Naive thymus-derived CD8-positive, alpha-beta T cell (primary cell): ENCODE results near the gene SMCHD1. TPM values are rescaled to one million over a fixed set of nuclear protein-coding genes. Genes with fewer than 3 reads are reported as not detected.
"Not testable (repeated sequence)": the region's sequence is repeated elsewhere in the genome, so short reads cannot be mapped to it uniquely, and the experiment has no call there.

Experiments used
- ATAC-seq, 2 donors: fragments of 150-1000 bp; cut with Tn5 transposase in 1 of 2; sonication (Bioruptor Pico), chemical (Tn5 transposase) in 1 of 2; 1 replicate in 1 of 2; 2 replicates in 1 of 2; pipeline ENCODE4 v1.10.0; 2021; ENCODE audit warnings: mild to moderate bottlenecking in 2 of 2, moderate library complexity in 2 of 2
- POLR2A ChIA-PET: fragments of 350-600 bp; sonication (Branson Sonifier 250); formaldehyde crosslinking; loops from one replicate; lab custom pipeline; 2021; ENCODE audit warnings: antibody characterized with exemption; lab: Charles Lee
- DNase-seq, 10 donors: peaks; one replicate each; pipeline versions ENCODE4 v3.0.0 to v3.0.0-alpha.2; 2020 to 2022
- H3K27ac Mint-ChIP-seq, 10 donors: one replicate each; pipeline ENCODE4 v1.8.0; 2020 to 2022; ENCODE audit warnings: mild to moderate bottlenecking in 10 of 10, mixed read lengths in 10 of 10, moderate library complexity in 4 of 10, inconsistent platforms in 1 of 10
- H3K27me3 Mint-ChIP-seq, 5 donors: one replicate each; pipeline ENCODE4 v1.8.0; 2021 to 2022; ENCODE audit warnings: mixed read lengths in 5 of 5
- H3K36me3 Mint-ChIP-seq, 3 donors: one replicate each; pipeline ENCODE4 v1.8.0; 2020 to 2022; ENCODE audit warnings: mixed read lengths in 3 of 3, mild to moderate bottlenecking in 2 of 3, inconsistent platforms in 1 of 3
- H3K4me1 Mint-ChIP-seq, 4 donors: one replicate each; pipeline ENCODE4 v1.8.0; 2021 to 2022; ENCODE audit warnings: mixed read lengths in 4 of 4
- H3K4me3 Mint-ChIP-seq, 10 donors: one replicate each; pipeline ENCODE4 v1.8.0; 2020 to 2022; ENCODE audit warnings: mild to moderate bottlenecking in 10 of 10, mixed read lengths in 10 of 10, moderate library complexity in 6 of 10, inconsistent platforms in 1 of 10
- H3K9me3 Mint-ChIP-seq, 9 donors: one replicate each; pipeline ENCODE4 v1.8.0; 2020 to 2022; ENCODE audit warnings: mixed read lengths in 9 of 9, mild to moderate bottlenecking in 3 of 9, inconsistent platforms in 1 of 9, moderate library complexity in 1 of 9
- polyA plus RNA-seq, 3 donors: library from polyadenylated mRNA; unstranded; fragments of 300-500 nt; fragmentation: Illumina TruSeq; gene quantifications; one replicate each; pipeline ENCODE4 v1.2.3, GENCODE V29; 2021
- total RNA-seq, 8 experiments: library from RNA in 2 of 8; stranded (reverse) in 2 of 8; gene quantifications; one replicate each; pipeline ENCODE4 v1.2.3 and lab custom pipeline; 2021 to 2026

The SMCHD1 gene
- total and polyA plus RNA-seq, 5 experiments from 2014 or later, result 27.7 to 215 (median 33.7) TPM

DNA sequence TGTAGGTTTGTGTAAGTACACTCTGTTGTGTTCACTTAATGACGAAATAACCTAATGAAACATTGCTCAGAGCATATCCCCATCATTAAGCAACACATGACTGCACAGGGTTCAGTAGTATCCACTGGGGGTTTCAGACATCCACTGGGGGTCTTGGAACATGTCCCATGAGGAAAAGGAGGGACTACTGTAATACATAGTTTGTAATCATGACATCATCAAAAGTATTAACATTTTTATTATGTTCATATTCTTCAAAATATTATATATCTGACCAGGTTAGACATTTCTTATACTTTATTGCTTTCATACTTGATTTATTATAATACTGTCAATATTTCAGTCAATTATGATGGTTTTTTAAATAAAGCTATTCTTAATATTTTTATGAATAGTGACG is 136.9 kb downstream of the SMCHD1 start:
- no peak for DNase-seq
- POLR2A ChIA-PET, result no interaction called here
- Mint-ChIP-seq H3K9me3 (no peaks in the 10 kb centered on the region), H3K4me3 (no peak overlapping the region), H3K4me1 (peaks cover 0 to 3% (median under 1%) of the 10 kb centered on the region in 4 donors), H3K27me3 (no peaks in the 10 kb centered on the region), H3K36me3 (peaks cover 8 to 74% (median 33%) of the 10 kb centered on the region in 3 donors), H3K27ac (peak overlapping the region in 3 of 10 donors; percentile 18 to 84 (median 23))
- ATAC-seq, result no peak

DNA sequence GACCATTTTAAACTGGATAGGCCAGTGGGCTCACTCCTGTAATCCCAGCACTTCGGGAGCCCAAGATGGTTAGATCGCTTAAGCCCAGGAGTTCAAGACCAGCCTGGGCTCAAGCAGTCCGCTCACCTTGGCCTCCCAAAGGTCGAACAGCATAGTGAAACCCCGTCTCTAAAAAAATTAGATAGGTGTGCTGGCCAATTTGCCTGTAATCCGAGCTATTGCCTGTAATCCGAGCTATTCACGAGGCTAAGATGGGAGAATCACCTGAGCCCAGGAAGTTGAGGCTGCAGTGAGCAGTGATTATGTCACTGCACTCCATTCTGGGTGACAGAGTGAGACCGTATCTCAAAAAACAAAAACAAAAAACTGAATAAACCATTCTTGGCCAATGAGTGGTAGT is 138.6 kb downstream of the SMCHD1 start:
- DNase-seq (no peak), ATAC-seq (no peak)
- no peak overlapping the region for H3K4me3 Mint-ChIP-seq
- H3K36me3 Mint-ChIP-seq, result peaks cover 8 to 76% (median 37%) of the 10 kb centered on the region in 3 donors
- H3K4me1 Mint-ChIP-seq, result peaks cover 0 to 8% (median 4%) of the 10 kb centered on the region in 4 donors
- H3K27ac Mint-ChIP-seq, result no peak overlapping the region
- H3K27me3 Mint-ChIP-seq, result no peaks in the 10 kb centered on the region
- H3K9me3 Mint-ChIP-seq, result no peaks in the 10 kb centered on the region
- POLR2A ChIA-PET, result no interaction called here

DNA sequence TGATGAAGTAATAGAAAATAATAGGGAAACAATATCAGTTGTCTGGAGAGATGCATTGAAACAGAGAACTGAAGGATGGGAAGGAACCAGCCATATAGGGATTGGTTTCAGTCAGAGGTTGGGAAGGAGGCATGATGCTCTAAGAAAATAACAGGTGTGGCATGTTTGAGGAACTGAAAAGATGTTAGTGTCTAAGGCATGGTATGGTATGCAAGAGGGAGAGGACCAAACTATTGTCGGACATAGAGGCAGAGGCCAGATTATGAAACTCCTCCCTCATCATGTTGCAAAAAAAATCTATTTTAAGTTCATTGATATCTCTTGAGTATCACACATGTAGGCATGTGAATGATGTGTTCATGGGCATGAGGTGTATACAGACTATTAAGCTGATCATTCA is 142.4 kb downstream of the SMCHD1 start:
- H3K9me3 Mint-ChIP-seq, result no peaks in the 10 kb centered on the region
- H3K27ac Mint-ChIP-seq, result peak overlapping the region in 6 of 10 donors; percentile 0 to 87 (median 46)
- H3K4me3 Mint-ChIP-seq, result no peak overlapping the region
- peaks cover 0 to 12% (median 6%) of the 10 kb centered on the region in 4 donors for H3K4me1 Mint-ChIP-seq
- ATAC-seq, result no peak
- H3K36me3 Mint-ChIP-seq, result peaks cover 8 to 83% (median 34%) of the 10 kb centered on the region in 3 donors
- no peak for DNase-seq
- POLR2A ChIA-PET, result no interaction called here
- H3K27me3 Mint-ChIP-seq, result no peaks in the 10 kb centered on the region

DNA sequence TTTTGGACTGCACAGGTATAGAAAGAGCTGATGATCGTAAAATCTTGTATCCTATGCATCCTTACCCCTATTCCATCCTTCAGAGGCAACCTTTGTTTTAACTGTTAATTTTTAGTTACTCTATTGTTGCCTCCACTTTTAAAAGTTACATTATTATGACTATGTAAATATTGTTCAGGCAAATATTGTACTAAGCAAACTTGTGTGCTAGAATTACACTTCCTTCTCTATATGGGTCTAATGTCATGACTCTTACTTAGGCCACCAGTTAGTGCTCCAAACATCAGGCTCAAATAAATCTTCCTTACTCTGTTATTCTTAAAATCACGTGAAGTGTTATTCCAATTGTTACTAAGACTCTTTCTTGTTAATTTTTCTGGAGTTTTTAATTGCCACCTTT is 143.8 kb downstream of the SMCHD1 start:
- Mint-ChIP-seq H3K27me3 (no peaks in the 10 kb centered on the region), H3K4me3 (no peak overlapping the region), H3K27ac (peak overlapping the region in 4 of 10 donors; percentile 10 to 39 (median 24)), H3K9me3 (no peaks in the 10 kb centered on the region), H3K4me1 (peaks cover 0 to 12% (median 6%) of the 10 kb centered on the region in 4 donors), H3K36me3 (peaks cover 8 to 84% (median 37%) of the 10 kb centered on the region in 3 donors)
- no peak for ATAC-seq
- DNase-seq, result no peak
- POLR2A ChIA-PET, result no interaction called here

DNA sequence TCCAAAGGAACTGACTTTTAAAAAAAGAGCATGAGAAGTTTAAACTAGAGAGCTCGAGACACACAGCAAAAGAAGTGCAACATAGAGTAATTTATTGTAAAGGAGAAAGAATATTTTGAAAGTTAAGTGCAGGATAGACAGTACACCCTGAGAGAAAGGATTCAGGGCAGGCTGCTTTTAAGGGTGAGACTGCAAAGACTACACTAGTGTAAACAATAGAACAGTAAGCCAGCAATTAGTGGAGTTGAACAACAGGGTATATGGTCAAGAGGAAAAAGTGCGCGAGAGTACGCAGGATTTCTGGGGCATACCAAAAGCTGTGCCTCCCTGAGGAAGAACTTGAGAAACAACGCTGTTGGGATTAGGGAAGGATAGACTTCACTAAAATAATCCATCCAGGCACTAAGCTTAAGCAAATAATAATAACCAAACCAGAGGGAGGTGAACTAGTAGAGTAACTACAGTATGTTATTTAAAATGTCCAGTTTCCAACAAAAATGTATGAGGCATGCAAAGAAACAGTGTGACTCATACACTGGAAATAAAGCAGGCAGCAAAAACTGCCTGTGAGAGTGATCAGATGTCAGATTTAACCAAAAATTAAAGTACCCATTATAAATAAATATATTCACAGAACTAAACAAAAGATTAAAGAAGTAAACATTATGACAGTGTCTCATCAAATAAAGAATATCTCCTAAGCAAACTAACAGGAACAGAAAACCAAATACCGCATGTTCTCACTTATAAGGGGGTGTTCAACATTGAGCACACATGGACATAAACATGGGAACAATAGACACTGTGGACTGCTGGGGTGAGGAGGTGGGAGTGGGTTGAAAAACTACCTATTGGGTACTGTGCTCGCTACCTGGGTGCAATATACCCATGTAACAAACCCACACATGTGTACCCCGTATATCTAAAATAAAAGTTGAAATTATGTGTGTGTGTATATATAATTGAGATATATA is 150.7 kb downstream of the SMCHD1 start:
- ATAC-seq, result no peak

DNA sequence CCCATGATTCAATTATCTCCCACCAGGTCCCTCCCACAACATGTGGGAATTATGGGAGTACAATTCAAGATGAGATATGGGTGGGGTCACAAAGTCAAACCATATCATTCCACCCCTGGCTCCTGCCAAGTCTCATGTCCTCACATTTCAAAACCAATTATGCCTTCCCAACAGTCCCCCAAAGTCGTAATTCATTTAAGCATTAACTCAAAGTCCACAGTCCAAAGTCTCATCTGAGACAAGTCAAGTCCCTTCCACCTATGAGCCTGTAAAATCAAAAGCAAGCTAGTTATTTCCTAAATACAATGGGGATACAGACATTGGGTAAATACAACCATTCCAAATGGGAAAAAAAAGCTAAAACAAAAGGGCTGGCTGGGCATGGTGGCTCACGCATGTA is 153.1 kb downstream of the SMCHD1 start:
- H3K27me3 Mint-ChIP-seq, H3K4me3 Mint-ChIP-seq, H3K4me1 Mint-ChIP-seq, POLR2A ChIA-PET, ATAC-seq, DNase-seq: not testable (repeated sequence)
- Mint-ChIP-seq H3K36me3 (peaks cover 13 to 35% (median 31%) of the 10 kb centered on the region in 3 donors), H3K9me3 (peaks cover 13 to 46% (median 38%) of the 10 kb centered on the region in 9 donors), H3K27ac (peak overlapping the region in 1 of 10 donors; percentile 87)

More for the DNA sequence above, 150.7 kb downstream of the SMCHD1 start:
- Mint-ChIP-seq H3K4me1 (peaks cover 0 to 7% (median 1%) of the 10 kb centered on the region in 4 donors), H3K9me3 (peaks cover 5 to 23% (median 20%) of the 10 kb centered on the region in 9 donors), H3K27ac (peak overlapping the region in 9 of 10 donors; percentile 1 to 77 (median 37)), H3K36me3 (peaks cover 15 to 29% (median 25%) of the 10 kb centered on the region in 3 donors), H3K27me3 (no peaks in the 10 kb centered on the region), H3K4me3 (no peak overlapping the region)
- no peak for DNase-seq
- POLR2A ChIA-PET, result no interaction called here

DNA sequence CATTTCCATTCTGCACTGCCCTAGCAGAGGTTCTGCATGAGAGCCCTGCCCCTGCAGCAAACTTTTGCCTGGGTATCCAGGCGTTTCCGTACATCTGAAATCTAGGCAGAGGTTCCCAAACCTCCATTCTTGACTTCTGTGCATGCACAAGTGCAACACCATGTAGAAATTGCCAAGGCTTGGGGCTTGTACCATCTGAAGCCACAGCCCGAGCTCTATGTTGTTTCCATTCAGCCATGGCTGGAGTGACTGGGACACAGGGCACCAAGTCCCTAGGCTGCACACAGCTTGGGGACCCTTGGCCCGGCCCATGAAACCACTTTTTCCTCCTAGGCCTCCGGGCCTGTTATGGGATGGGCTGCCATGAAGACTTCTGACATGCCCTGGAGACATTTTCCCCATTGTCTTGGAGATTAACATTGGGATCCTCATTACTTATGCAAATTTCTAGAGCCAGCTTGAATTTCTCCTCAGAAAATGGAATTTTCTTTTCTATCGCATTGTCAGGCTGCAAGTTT is 154.2 kb downstream of the SMCHD1 start:
- not testable (repeated sequence) for ATAC-seq, DNase-seq, H3K4me3 Mint-ChIP-seq, H3K27ac Mint-ChIP-seq, H3K27me3 Mint-ChIP-seq, H3K4me1 Mint-ChIP-seq
- Mint-ChIP-seq H3K36me3 (peaks cover 6 to 42% (median 25%) of the 10 kb centered on the region in 3 donors), H3K9me3 (peaks cover 16 to 57% (median 46%) of the 10 kb centered on the region in 9 donors)
- POLR2A ChIA-PET, result interaction anchor here (0.7 kb wide), 1 partner anchor 1955 kb away, joined by 3 read pairs; no protein-coding TSS in a partner anchor

DNA sequence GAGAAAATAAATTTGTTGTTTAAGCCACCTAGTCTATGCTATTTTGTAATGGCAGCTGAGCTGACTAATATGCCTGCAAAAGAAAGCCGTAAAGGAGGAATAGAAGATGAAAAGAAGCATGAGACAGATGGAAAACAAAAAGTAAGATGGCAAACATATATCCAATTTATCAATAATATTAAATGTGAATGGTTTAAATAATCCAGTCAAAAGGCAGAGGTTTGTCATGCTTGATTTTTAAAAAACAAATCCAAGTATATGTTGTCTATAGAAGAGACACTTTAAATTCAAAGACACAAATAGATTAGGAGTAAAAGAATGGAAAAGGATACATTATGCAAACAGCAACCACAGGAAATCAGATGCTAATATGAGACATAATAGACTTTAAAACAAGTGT is 155.9 kb downstream of the SMCHD1 start:
- H3K4me1 Mint-ChIP-seq, result no peaks in the 10 kb centered on the region
- H3K27me3 Mint-ChIP-seq, result no peaks in the 10 kb centered on the region
- DNase-seq (no peak), ATAC-seq (no peak)
- POLR2A ChIA-PET, result no interaction called here
- H3K27ac Mint-ChIP-seq, result no peak overlapping the region
- no peak overlapping the region for H3K4me3 Mint-ChIP-seq
- H3K36me3 Mint-ChIP-seq, result peaks cover 0 to 47% (median 25%) of the 10 kb centered on the region in 3 donors
- H3K9me3 Mint-ChIP-seq, result peaks cover 21 to 67% (median 46%) of the 10 kb centered on the region in 9 donors

DNA sequence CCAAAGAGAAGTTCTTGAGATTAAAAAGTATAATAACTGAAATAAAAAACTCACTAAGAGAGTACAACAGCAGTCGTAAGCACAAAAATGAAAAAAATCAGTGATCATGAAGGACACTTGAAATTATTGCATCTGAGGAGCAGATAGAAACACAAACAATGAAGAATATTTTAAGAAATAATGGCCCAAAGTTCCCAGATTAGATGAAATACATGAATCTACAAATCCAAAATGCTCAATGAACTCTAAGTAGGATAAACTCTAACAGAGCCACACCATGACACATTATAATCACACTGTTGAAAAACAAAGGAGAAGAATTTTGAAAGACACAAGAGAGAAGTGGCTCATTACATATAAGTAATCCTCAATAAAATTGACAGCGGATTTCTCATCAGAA is 159.4 kb downstream of the SMCHD1 start:
- DNase-seq (no peak), ATAC-seq (no peak)
- Mint-ChIP-seq H3K4me1 (no peaks in the 10 kb centered on the region), H3K4me3 (no peak overlapping the region), H3K27ac (no peak overlapping the region), H3K27me3 (no peaks in the 10 kb centered on the region), H3K36me3 (peaks cover 0 to 42% (median 28%) of the 10 kb centered on the region in 3 donors), H3K9me3 (peaks cover 21 to 79% (median 41%) of the 10 kb centered on the region in 9 donors)
- POLR2A ChIA-PET, result no interaction called here

DNA sequence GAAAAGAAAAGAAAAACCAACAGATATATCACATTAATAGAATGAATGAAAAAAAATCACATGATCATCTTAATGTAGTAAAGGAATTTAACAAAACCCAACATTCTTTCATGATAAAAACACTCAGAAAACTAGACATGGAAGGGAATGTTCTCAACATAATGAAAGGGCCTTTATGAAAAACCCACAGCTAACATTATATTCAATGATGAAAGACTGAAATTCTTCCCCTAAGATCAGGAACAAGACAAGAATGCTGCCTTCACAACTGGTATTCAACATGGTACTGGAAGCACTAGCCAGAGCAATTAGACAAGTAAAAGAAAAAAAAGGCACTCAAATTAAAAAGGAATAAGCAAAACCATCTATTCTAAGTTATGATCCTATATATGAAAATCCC is 162.8 kb downstream of the SMCHD1 start:
- POLR2A ChIA-PET, result no interaction called here
- peaks cover 0 to 2% (median 0%) of the 10 kb centered on the region in 4 donors for H3K4me1 Mint-ChIP-seq
- peaks cover 0 to 2% (median 0%) of the 10 kb centered on the region in 5 donors for H3K27me3 Mint-ChIP-seq
- H3K36me3 Mint-ChIP-seq, result peaks cover 0 to 15% (median 9%) of the 10 kb centered on the region in 3 donors
- DNase-seq, result no peak
- no peak overlapping the region for H3K4me3 Mint-ChIP-seq
- no peak overlapping the region for H3K27ac Mint-ChIP-seq
- H3K9me3 Mint-ChIP-seq, result peaks cover 10 to 47% (median 19%) of the 10 kb centered on the region in 9 donors
- no peak for ATAC-seq

DNA sequence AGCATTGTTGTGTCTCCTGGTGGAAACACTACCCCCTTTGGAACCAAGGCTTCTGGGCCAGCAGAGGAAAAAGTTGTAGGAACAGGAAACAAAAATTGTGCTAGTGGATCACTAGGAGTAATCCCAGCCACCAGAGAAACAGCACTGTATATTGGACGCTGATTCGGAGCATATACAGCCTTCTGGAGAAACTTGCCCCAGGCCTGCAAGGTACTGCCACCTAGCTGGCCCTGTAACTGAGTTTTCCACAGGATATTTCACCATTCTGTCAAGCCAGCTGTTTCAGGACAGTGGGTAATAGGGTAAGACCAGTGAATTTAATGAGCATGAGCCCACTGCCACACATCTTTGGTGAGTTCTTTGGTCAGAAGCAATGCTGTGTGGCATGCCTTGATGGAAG is 166.2 kb downstream of the SMCHD1 start:
- Mint-ChIP-seq H3K4me3 (no peak overlapping the region), H3K9me3 (peaks cover 0 to 19% (median 5%) of the 10 kb centered on the region in 9 donors), H3K4me1 (peaks cover 0 to 2% (median 0%) of the 10 kb centered on the region in 4 donors), H3K27ac (no peak overlapping the region), H3K36me3 (peaks cover 0 to 4% (median 0%) of the 10 kb centered on the region in 3 donors), H3K27me3 (peaks cover 0 to 2% (median 0%) of the 10 kb centered on the region in 5 donors)
- ATAC-seq (no peak), DNase-seq (no peak)
- POLR2A ChIA-PET, result no interaction called here

DNA sequence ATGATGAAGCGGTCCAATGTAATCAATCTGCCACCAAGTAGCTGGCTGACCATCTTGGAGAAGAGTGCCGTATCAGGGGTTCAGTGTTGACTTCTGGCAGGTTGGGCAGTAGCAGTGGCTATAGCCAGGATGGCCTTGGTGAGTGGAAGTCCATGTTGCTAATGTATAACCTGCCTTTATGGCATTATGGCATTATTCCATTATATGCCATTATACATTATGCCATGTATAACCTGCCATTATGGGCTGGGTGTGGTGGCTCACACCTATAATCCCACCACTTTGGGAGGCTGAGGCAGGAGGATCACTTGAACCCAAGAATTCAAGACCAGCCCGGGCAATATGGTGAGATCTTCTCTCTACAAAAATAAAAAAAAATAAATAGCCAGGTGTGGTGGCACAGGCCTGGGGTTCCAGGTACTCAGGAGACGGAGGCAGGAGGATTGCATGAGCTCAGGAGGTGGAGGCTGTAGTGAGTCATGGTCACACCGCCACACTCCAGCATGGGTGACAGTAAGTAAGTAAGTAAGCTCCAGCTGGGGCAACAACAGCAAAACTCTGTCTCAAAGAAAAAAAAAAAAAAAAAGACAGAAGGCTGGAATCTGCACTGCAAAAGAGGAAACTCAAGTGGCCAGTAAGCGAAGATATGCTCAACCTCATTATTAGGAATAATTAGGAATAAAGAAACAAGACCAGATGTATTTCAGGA is 166.8 kb downstream of the SMCHD1 start:
- POLR2A ChIA-PET, result no interaction called here
- H3K36me3 Mint-ChIP-seq, result peaks cover 0 to 4% (median 0%) of the 10 kb centered on the region in 3 donors
- no peak overlapping the region for H3K27ac Mint-ChIP-seq
- DNase-seq (no peak), ATAC-seq (no peak)
- H3K9me3 Mint-ChIP-seq, result peaks cover 0 to 15% (median 5%) of the 10 kb centered on the region in 9 donors
- H3K4me1 Mint-ChIP-seq, result peaks cover 0 to 2% (median 0%) of the 10 kb centered on the region in 4 donors
- no peak overlapping the region for H3K4me3 Mint-ChIP-seq
- H3K27me3 Mint-ChIP-seq, result peaks cover 0 to 2% (median 0%) of the 10 kb centered on the region in 5 donors
